HCT116 (cell line): Measurements from ENCODE around the gene SEMA6A. TPM values are rescaled to one million over a fixed set of nuclear protein-coding genes. Genes with fewer than 3 reads are reported as not detected.

Experiments
- ATAC-seq: fragments of 200-7000 bp; cut with Tn5 transposase; 2 replicates; pipeline ENCODE4 v1.9.1; 2020; ENCODE audit warnings: mild to moderate bottlenecking, moderate library complexity
- BruUV-seq: library from RNA; stranded (reverse); fragments of 400-500 nt; replicated peaks from 2 replicates; lab custom pipeline; 2021; lab: Mats Ljungman, UMichigan
- CTCF ChIA-PET: fragments of 300-600 bp; sonication (Branson Sonifier 250); formaldehyde crosslinking; loops from one replicate; lab custom pipeline; 2021; ENCODE audit warnings: antibody characterized with exemption; lab: Charles Lee
- POLR2A ChIA-PET: fragments of 300-600, 350-600 bp; sonication (Branson Sonifier 250); formaldehyde crosslinking; loops from one replicate; lab custom pipeline; 2021; ENCODE audit warnings: antibody characterized with exemption; lab: Charles Lee
- RAD21 ChIA-PET, 2 experiments: fragments of 300-600 bp; sonication (Branson Sonifier 250); formaldehyde crosslinking; loops; one replicate each; lab custom pipeline; 2023; ENCODE audit warnings: low total read pairs in 2 of 2; ENCODE audit not compliant: uncharacterized antibody in 2 of 2, unreplicated experiment in 2 of 2, low non-redundant PET in 1 of 2; lab: Charles Lee
- DNase-seq: peaks from one replicate; pipeline ENCODE4 v3.0.0-alpha.2; 2010; ENCODE audit warnings: low read depth, low spot score
- H2AFZ ChIP-seq: fragments of 200-600 bp; shearing (Covaris generic), sonication (generic); 2 replicates; pipeline ENCODE4 v1.6.1; 2017; ENCODE audit warnings: low read depth, mixed run types, mixed read lengths, antibody characterized with exemption, low read length; ENCODE audit not compliant: poor library complexity, severe bottlenecking
- H3K27ac ChIP-seq: 2 replicates; pipeline ENCODE4 v1.5.1; 2012; ENCODE audit warnings: low read depth, low read length
- H3K27me3 ChIP-seq: fragments of 200-600 bp; sonication (generic); 2 replicates; pipeline ENCODE4 v1.6.1; 2016; ENCODE audit warnings: mixed run types, low read length, mixed read lengths; ENCODE audit not compliant: insufficient read depth
- H3K36me3 ChIP-seq, 2 experiments: fragments of 200-500 bp in 1 of 2; fragments of 200-600 bp in 1 of 2; sonication (Bioruptor generic) in 1 of 2; sonication (generic) in 1 of 2; 2 replicates each; pipeline versions ENCODE4 v1.5.1 to v1.6.1; 2014 to 2016; ENCODE audit warnings: low read length in 2 of 2, inconsistent platforms in 1 of 2, mixed read lengths in 1 of 2, mixed run types in 1 of 2; ENCODE audit not compliant: insufficient read depth in 2 of 2, control insufficient read depth in 1 of 2
- H3K4me1 ChIP-seq, 2 experiments: fragments of 200-600 bp in 1 of 2; sonication (generic) in 1 of 2; 2 replicates each; pipeline versions ENCODE4 v1.5.1 to v1.6.1; 2012 to 2017; ENCODE audit warnings: low read length in 2 of 2, inconsistent platforms in 1 of 2, mild to moderate bottlenecking in 1 of 2, mixed read lengths in 1 of 2, mixed run types in 1 of 2, moderate library complexity in 1 of 2; ENCODE audit not compliant: insufficient read depth in 2 of 2, control insufficient read depth in 1 of 2
- H3K4me2 ChIP-seq: fragments of 200-600 bp; sonication (generic); 2 replicates; pipeline ENCODE4 v1.6.1; 2017; ENCODE audit warnings: mixed run types, low read length, mixed read lengths
- H3K4me3 ChIP-seq, 2 experiments: fragments of 200-600 bp in 1 of 2; sonication (generic) in 1 of 2; replicated peaks in 1 of 2; 2 replicates each; pipeline ENCODE4 v1.5.1; 2011 to 2016; ENCODE audit warnings: low read length in 2 of 2, control low read depth in 1 of 2, low read depth in 1 of 2, mild to moderate bottlenecking in 1 of 2, mixed read lengths in 1 of 2, mixed run types in 1 of 2
- H3K79me2 ChIP-seq: fragments of 200-600 bp; sonication (generic); 2 replicates; pipeline ENCODE4 v1.6.1; 2017; ENCODE audit warnings: mild to moderate bottlenecking, mixed run types, low read length, moderate library complexity, mixed read lengths; ENCODE audit not compliant: insufficient read depth
- H3K9ac ChIP-seq: fragments of 200-600 bp; sonication (generic); 2 replicates; pipeline ENCODE4 v1.6.1; 2016; ENCODE audit warnings: low read length, mixed read lengths
- H3K9me2 ChIP-seq: fragments of 200-600 bp; sonication (generic), shearing (Covaris generic); 2 replicates; pipeline ENCODE4 v1.6.1; 2017; ENCODE audit warnings: mixed run types, mild to moderate bottlenecking, moderate library complexity; ENCODE audit not compliant: insufficient read depth
- H3K9me3 ChIP-seq, 2 experiments: fragments of 200-500 bp in 1 of 2; fragments of 200-600 bp in 1 of 2; sonication (Bioruptor generic) in 1 of 2; sonication (generic) in 1 of 2; 2 replicates each; pipeline ENCODE4 v1.6.1; 2014 to 2017; ENCODE audit warnings: low read length in 2 of 2, mixed read lengths in 2 of 2, inconsistent platforms in 1 of 2, low read depth in 1 of 2, mild to moderate bottlenecking in 1 of 2, mixed run types in 1 of 2, moderate library complexity in 1 of 2; ENCODE audit not compliant: control insufficient read depth in 1 of 2, insufficient read depth in 1 of 2
- H4K20me1 ChIP-seq: fragments of 200-600 bp; sonication (generic), shearing (Covaris generic); 2 replicates; pipeline ENCODE4 v1.6.1; 2017; ENCODE audit warnings: mixed run types, mild to moderate bottlenecking, moderate library complexity; ENCODE audit not compliant: insufficient read depth
- CBX3 ChIP-seq: IDR thresholded peaks from 2 replicates; pipeline ENCODE4 v1.6.1; 2012; ENCODE audit warnings: low read depth
- CEBPB ChIP-seq: IDR thresholded peaks from 2 replicates; pipeline ENCODE4 v1.6.1; 2012; ENCODE audit warnings: low read depth
- EGR1 ChIP-seq: IDR thresholded peaks from 2 replicates; pipeline ENCODE4 v1.6.1; 2012; ENCODE audit warnings: low read depth
- ELF1 ChIP-seq: IDR thresholded peaks from 2 replicates; pipeline ENCODE4 v1.6.1; 2012; ENCODE audit warnings: low read depth, borderline replicate concordance
- EZH2phosphoT487 ChIP-seq: fragments of 200-600 bp; IDR thresholded peaks from 2 replicates; pipeline ENCODE4 v1.6.1; 2018; ENCODE audit warnings: antibody characterized with exemption, borderline replicate concordance
- FOSL1 ChIP-seq: IDR thresholded peaks from 2 replicates; pipeline ENCODE4 v1.6.1; 2012; ENCODE audit warnings: low read depth
- JUND ChIP-seq: IDR thresholded peaks from 2 replicates; pipeline ENCODE4 v1.6.1; 2012
- POLR2A ChIP-seq: IDR thresholded peaks from 2 replicates; pipeline ENCODE4 v1.7.0; 2011; ENCODE audit warnings: borderline replicate concordance; ENCODE audit not compliant: insufficient read depth, insufficient read length; ENCODE audit errors: extremely low read depth
- POLR2AphosphoS5 ChIP-seq: IDR thresholded peaks from 2 replicates; pipeline ENCODE4 v1.6.1; 2011; ENCODE audit warnings: mild to moderate bottlenecking, low read depth, low read length, moderate library complexity
- RAD21 ChIP-seq: IDR thresholded peaks from 2 replicates; pipeline ENCODE4 v1.6.1; 2012; ENCODE audit warnings: low read depth, mild to moderate bottlenecking
- SIN3A ChIP-seq: IDR thresholded peaks from 2 replicates; pipeline ENCODE4 v1.6.1; 2012; ENCODE audit warnings: low read depth
- SP1 ChIP-seq: IDR thresholded peaks from 2 replicates; pipeline ENCODE4 v1.6.1; 2012; ENCODE audit warnings: low read depth
- SRF ChIP-seq: IDR thresholded peaks from 2 replicates; pipeline ENCODE4 v1.6.1; 2012; ENCODE audit warnings: low read depth
- YY1 ChIP-seq: IDR thresholded peaks from 2 replicates; pipeline ENCODE4 v1.6.1; 2011; ENCODE audit warnings: low read length, low read depth, moderate library complexity, mild to moderate bottlenecking; ENCODE audit not compliant: insufficient replicate concordance; ENCODE audit errors: extremely low read depth
- ZFX ChIP-seq: fragments of 450-650 bp; IDR thresholded peaks from 2 replicates; pipeline ENCODE4 v1.6.1; 2017
- intact Hi-C: fragments of 100-400 bp; cut with micrococcal nuclease; formaldehyde crosslinking; loops from 2 replicates; pipeline ENCODE4 v1.10.0; 2022
- total RNA-seq: library from RNA; stranded (reverse); gene quantifications from one replicate; pipeline ENCODE4 v1.2.1, GENCODE V29; 2021; ENCODE audit not compliant: unreplicated experiment
- TF ChIP-seq, protein P1 (sequence below): IDR thresholded peaks from 2 replicates; pipeline ENCODE4 v1.6.1; 2012
- TF ChIP-seq, protein P2 (sequence below): IDR thresholded peaks from 2 replicates; pipeline ENCODE4 v1.6.1; 2012; ENCODE audit warnings: low read depth
- TF ChIP-seq, protein P3 (sequence below), 3 experiments: fragments of 200-600 bp in 1 of 3; sonication (generic) in 1 of 3; IDR thresholded peaks in 2 of 3; conservative IDR thresholded peaks in 1 of 3; 2 replicates each; pipeline ENCODE4 v1.5.1; 2012 to 2017; ENCODE audit warnings: low read depth in 2 of 3, low read length in 2 of 3, antibody characterized with exemption in 1 of 3, borderline replicate concordance in 1 of 3, control low read depth in 1 of 3, mild to moderate bottlenecking in 1 of 3, mixed read lengths in 1 of 3, mixed run types in 1 of 3, moderate library complexity in 1 of 3; ENCODE audit not compliant: insufficient read depth in 1 of 3
- TF ChIP-seq, protein P4 (sequence below): IDR thresholded peaks from 2 replicates; pipeline ENCODE4 v1.6.1; 2012

SEMA6A gene
- total RNA-seq, 1 experiment from 2014 or later, result 6.7 TPM

DNA sequence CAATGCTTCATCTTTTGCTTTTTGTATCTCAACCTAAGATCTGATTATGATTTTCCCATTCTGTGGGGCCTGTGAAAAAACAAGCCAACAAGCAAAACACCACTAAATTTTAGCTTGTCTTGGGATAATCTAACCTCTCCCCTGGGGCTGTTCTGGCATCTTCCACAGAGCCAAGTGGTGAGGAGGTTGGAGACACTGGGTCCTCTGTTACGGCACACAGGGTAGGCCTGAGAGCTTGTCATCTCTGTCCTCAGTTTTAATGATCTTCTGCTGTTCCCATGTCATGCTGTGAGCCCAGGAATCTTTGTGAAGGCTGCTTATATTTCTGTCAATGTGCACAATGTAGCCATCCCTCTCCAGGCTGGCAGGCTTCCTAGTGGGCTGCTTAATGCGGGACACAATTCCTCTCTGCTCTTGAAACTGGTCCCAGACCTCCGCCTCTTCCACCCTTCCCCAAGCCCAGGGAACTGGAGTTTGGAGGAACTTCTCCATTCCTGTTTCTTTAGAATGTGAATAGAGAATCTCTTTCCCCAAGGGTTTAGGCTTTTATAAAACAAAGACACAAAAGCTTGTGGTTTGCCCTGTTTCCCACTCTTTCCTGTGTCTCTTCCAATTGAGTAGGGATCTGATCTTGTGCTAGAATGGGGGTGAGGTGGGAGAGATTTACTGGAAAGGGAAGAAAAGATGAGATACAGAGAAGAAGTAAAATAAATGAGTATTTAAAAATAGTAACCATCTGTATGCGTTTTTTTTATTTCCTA lies 30.9 kb upstream of the SEMA6A start:
- Histone ChIP-seq H3K9me2 (no peaks in the 10 kb centered on the region), H3K36me3 (no peaks in the 10 kb centered on the region), H3K4me1 (no peaks in the 10 kb centered on the region), H3K9me3 (no peaks in the 10 kb centered on the region), H3K27ac (no peak overlapping the region), H3K4me2 (no peak overlapping the region), H3K4me3 (no peak overlapping the region), H3K27me3 (no peaks in the 10 kb centered on the region), H2AFZ (no peak overlapping the region), H4K20me1 (no peaks in the 10 kb centered on the region), H3K9ac (no peak overlapping the region), H3K79me2 (no peaks in the 10 kb centered on the region)
- POLR2A ChIA-PET, result no interaction called here
- intact Hi-C loops, result no loop called here
- RAD21 ChIA-PET, result no interaction called here
- TF ChIP-seq ELF1 (no peak), YY1 (no peak), JUND (no peak), POLR2AphosphoS5 (no peak), SP1 (no peak), ZFX (no peak), RAD21 (no peak), EZH2phosphoT487 (no peak), FOSL1 (no peak), POLR2A (no peak), SRF (no peak), CEBPB (no peak), EGR1 (no peak), CBX3 (no peak), SIN3A (no peak)
- TF ChIP-seq, protein P1, sequence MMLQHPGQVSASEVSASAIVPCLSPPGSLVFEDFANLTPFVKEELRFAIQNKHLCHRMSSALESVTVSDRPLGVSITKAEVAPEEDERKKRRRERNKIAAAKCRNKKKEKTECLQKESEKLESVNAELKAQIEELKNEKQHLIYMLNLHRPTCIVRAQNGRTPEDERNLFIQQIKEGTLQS, result no peak
- TF ChIP-seq, protein P2, sequence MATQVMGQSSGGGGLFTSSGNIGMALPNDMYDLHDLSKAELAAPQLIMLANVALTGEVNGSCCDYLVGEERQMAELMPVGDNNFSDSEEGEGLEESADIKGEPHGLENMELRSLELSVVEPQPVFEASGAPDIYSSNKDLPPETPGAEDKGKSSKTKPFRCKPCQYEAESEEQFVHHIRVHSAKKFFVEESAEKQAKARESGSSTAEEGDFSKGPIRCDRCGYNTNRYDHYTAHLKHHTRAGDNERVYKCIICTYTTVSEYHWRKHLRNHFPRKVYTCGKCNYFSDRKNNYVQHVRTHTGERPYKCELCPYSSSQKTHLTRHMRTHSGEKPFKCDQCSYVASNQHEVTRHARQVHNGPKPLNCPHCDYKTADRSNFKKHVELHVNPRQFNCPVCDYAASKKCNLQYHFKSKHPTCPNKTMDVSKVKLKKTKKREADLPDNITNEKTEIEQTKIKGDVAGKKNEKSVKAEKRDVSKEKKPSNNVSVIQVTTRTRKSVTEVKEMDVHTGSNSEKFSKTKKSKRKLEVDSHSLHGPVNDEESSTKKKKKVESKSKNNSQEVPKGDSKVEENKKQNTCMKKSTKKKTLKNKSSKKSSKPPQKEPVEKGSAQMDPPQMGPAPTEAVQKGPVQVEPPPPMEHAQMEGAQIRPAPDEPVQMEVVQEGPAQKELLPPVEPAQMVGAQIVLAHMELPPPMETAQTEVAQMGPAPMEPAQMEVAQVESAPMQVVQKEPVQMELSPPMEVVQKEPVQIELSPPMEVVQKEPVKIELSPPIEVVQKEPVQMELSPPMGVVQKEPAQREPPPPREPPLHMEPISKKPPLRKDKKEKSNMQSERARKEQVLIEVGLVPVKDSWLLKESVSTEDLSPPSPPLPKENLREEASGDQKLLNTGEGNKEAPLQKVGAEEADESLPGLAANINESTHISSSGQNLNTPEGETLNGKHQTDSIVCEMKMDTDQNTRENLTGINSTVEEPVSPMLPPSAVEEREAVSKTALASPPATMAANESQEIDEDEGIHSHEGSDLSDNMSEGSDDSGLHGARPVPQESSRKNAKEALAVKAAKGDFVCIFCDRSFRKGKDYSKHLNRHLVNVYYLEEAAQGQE, result no peak
- TF ChIP-seq, protein P3, sequence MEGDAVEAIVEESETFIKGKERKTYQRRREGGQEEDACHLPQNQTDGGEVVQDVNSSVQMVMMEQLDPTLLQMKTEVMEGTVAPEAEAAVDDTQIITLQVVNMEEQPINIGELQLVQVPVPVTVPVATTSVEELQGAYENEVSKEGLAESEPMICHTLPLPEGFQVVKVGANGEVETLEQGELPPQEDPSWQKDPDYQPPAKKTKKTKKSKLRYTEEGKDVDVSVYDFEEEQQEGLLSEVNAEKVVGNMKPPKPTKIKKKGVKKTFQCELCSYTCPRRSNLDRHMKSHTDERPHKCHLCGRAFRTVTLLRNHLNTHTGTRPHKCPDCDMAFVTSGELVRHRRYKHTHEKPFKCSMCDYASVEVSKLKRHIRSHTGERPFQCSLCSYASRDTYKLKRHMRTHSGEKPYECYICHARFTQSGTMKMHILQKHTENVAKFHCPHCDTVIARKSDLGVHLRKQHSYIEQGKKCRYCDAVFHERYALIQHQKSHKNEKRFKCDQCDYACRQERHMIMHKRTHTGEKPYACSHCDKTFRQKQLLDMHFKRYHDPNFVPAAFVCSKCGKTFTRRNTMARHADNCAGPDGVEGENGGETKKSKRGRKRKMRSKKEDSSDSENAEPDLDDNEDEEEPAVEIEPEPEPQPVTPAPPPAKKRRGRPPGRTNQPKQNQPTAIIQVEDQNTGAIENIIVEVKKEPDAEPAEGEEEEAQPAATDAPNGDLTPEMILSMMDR (IDR thresholded peaks at IDR 0.05 in 2 of 3, conservative IDR thresholded peaks at IDR 0.05 in 1 of 3; ENCODE audit: borderline replicate concordance in 1 of 3, insufficient read depth in 1 of 3, low read depth in 2 of 3, low read length in 2 of 3), result no peak
- TF ChIP-seq, protein P4, sequence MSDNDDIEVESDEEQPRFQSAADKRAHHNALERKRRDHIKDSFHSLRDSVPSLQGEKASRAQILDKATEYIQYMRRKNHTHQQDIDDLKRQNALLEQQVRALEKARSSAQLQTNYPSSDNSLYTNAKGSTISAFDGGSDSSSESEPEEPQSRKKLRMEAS, result no peak
- CTCF ChIA-PET, result no interaction called here
- ATAC-seq (no peak), DNase-seq (no peak)
- no TSS peak for BruUV-seq
